Measurements from ENCODE around the gene HDAC7. TPM values are rescaled to one million over a fixed set of nuclear protein-coding genes. Genes with fewer than 3 reads are reported as not detected.

Gene HDAC7
- total RNA-seq, 1 donor from 2014 or later: 92.2 TPM

- Histone ChIP-seq H3K27me3 (ENCODE audit: insufficient read depth, low read length) (peaks cover 18% of the 10 kb centered on the region), H3K4me1 (ENCODE audit: insufficient read depth, low read length) (peaks cover 4% of the 10 kb centered on the region), H3K9ac (ENCODE audit: low read length) (no peak overlapping the region), H3K36me3 (ENCODE audit: insufficient read depth, low read length) (no peaks in the 10 kb centered on the region), H3K4me2 (ENCODE audit: low read length) (no peak overlapping the region), H3K4me3 (ENCODE audit: insufficient read depth, low read depth, low read length) (no peak overlapping the region), H3K27ac (ENCODE audit: low read depth, low read length) (no peak overlapping the region), H3K79me2 (ENCODE audit: insufficient read depth, low read length) (no peaks in the 10 kb centered on the region), H4K20me1 (ENCODE audit: insufficient read depth, low read length) (no peaks in the 10 kb centered on the region), H3K9me3 (ENCODE audit: insufficient read depth, low read depth, low read length) (no peaks in the 10 kb centered on the region), H2AFZ (ENCODE audit: low read depth, low read length) (no peak overlapping the region)
- DNase-seq (ENCODE audit: low read depth) (no peak), FAIRE-seq (peak; percentile 66)
- H3K36me3 Mint-ChIP-seq (ENCODE audit: low read depth, unreplicated experiment): peaks cover 13% of the 10 kb centered on the region
- H3K4me1 Mint-ChIP-seq (ENCODE audit: low read depth, unreplicated experiment): peaks cover 6% of the 10 kb centered on the region
- H3K9me3 Mint-ChIP-seq (ENCODE audit: unreplicated experiment): peaks cover 3% of the 10 kb centered on the region
- TF ChIP-seq CTCF (IDR thresholded peaks at IDR 0.05; ENCODE audit: insufficient read depth, low read depth, low read length) (peak; percentile 95), EZH2 (IDR thresholded peaks at IDR 0.05; ENCODE audit: insufficient read depth, low read length) (no peak)
- no peak overlapping the region for H3K27ac Mint-ChIP-seq (ENCODE audit: unreplicated experiment)
- no peak overlapping the region for H3K4me3 Mint-ChIP-seq (ENCODE audit: unreplicated experiment)
- H3K27me3 Mint-ChIP-seq (ENCODE audit: low read depth, unreplicated experiment): peaks cover 54% of the 10 kb centered on the region
Measured at GRCh38 chr12:47742253-47742825, 77.4 kb downstream of the HDAC7 start.

GRCh38 chr12:47741340-47741703, 78.4 kb downstream of the HDAC7 start:
- peaks cover 3% of the 10 kb centered on the region for H3K9me3 Mint-ChIP-seq (ENCODE audit: unreplicated experiment)
- peaks cover 12% of the 10 kb centered on the region for H3K36me3 Mint-ChIP-seq (ENCODE audit: low read depth, unreplicated experiment)
- H3K4me3 ChIP-seq (ENCODE audit: insufficient read depth, low read depth, low read length): no peak overlapping the region
- peak overlapping the region; percentile 10 for H2AFZ ChIP-seq (ENCODE audit: low read depth, low read length)
- TF ChIP-seq EZH2 (IDR thresholded peaks at IDR 0.05; ENCODE audit: insufficient read depth, low read length) (no peak), CTCF (IDR thresholded peaks at IDR 0.05; ENCODE audit: insufficient read depth, low read depth, low read length) (no peak)
- no peak overlapping the region for H3K27ac ChIP-seq (ENCODE audit: low read depth, low read length)
- no peaks in the 10 kb centered on the region for H4K20me1 ChIP-seq (ENCODE audit: insufficient read depth, low read length)
- peaks cover 9% of the 10 kb centered on the region for H3K4me1 ChIP-seq (ENCODE audit: insufficient read depth, low read length)
- H3K9ac ChIP-seq (ENCODE audit: low read length): no peak overlapping the region
- peaks cover 6% of the 10 kb centered on the region for H3K4me1 Mint-ChIP-seq (ENCODE audit: low read depth, unreplicated experiment)
- H3K9me3 ChIP-seq (ENCODE audit: insufficient read depth, low read depth, low read length): no peaks in the 10 kb centered on the region
- H3K27ac Mint-ChIP-seq (ENCODE audit: unreplicated experiment): peak overlapping the region; percentile 73
- DNase-seq (ENCODE audit: low read depth) (no peak), FAIRE-seq (no peak)
- no peak overlapping the region for H3K4me3 Mint-ChIP-seq (ENCODE audit: unreplicated experiment)
- no peaks in the 10 kb centered on the region for H3K79me2 ChIP-seq (ENCODE audit: insufficient read depth, low read length)
- H3K36me3 ChIP-seq (ENCODE audit: insufficient read depth, low read length): no peaks in the 10 kb centered on the region
- no peak overlapping the region for H3K4me2 ChIP-seq (ENCODE audit: low read length)
- H3K27me3 ChIP-seq (ENCODE audit: insufficient read depth, low read length): peaks cover 18% of the 10 kb centered on the region
- peaks cover 47% of the 10 kb centered on the region for H3K27me3 Mint-ChIP-seq (ENCODE audit: low read depth, unreplicated experiment)

- Histone ChIP-seq H3K9ac (ENCODE audit: low read length) (no peak overlapping the region), H3K79me2 (ENCODE audit: insufficient read depth, low read length) (no peaks in the 10 kb centered on the region), H4K20me1 (ENCODE audit: insufficient read depth, low read length) (no peaks in the 10 kb centered on the region), H3K4me3 (ENCODE audit: insufficient read depth, low read depth, low read length) (no peak overlapping the region), H3K27ac (ENCODE audit: low read depth, low read length) (no peak overlapping the region), H3K4me2 (ENCODE audit: low read length) (no peak overlapping the region), H3K4me1 (ENCODE audit: insufficient read depth, low read length) (peaks cover 12% of the 10 kb centered on the region), H3K27me3 (ENCODE audit: insufficient read depth, low read length) (peaks cover 18% of the 10 kb centered on the region), H3K36me3 (ENCODE audit: insufficient read depth, low read length) (no peaks in the 10 kb centered on the region), H2AFZ (ENCODE audit: low read depth, low read length) (peak overlapping the region; percentile 10), H3K9me3 (ENCODE audit: insufficient read depth, low read depth, low read length) (no peaks in the 10 kb centered on the region)
- TF ChIP-seq EZH2 (IDR thresholded peaks at IDR 0.05; ENCODE audit: insufficient read depth, low read length) (no peak), CTCF (IDR thresholded peaks at IDR 0.05; ENCODE audit: insufficient read depth, low read depth, low read length) (no peak)
- H3K27ac Mint-ChIP-seq (ENCODE audit: unreplicated experiment): no peak overlapping the region
- H3K27me3 Mint-ChIP-seq (ENCODE audit: low read depth, unreplicated experiment): peaks cover 42% of the 10 kb centered on the region
- no peak overlapping the region for H3K4me3 Mint-ChIP-seq (ENCODE audit: unreplicated experiment)
- FAIRE-seq (no peak), DNase-seq (ENCODE audit: low read depth) (no peak)
- peaks cover 3% of the 10 kb centered on the region for H3K9me3 Mint-ChIP-seq (ENCODE audit: unreplicated experiment)
- peaks cover 11% of the 10 kb centered on the region for H3K36me3 Mint-ChIP-seq (ENCODE audit: low read depth, unreplicated experiment)
- H3K4me1 Mint-ChIP-seq (ENCODE audit: low read depth, unreplicated experiment): peaks cover 6% of the 10 kb centered on the region
Measured at GRCh38 chr12:47740606-47741339, 78.9 kb downstream of the HDAC7 start.

Measured in astrocyte (in vitro differentiated cells and primary cell).